VCaP (cell line): ENCODE results near the gene SLC36A4.
"Not testable (repeated sequence)": the region's sequence is repeated elsewhere in the genome, so short reads cannot be mapped to it uniquely, and the experiment has no call there.

Experiments used
- H3K27ac ChIP-seq: fragments of 450-650 bp; 2 replicates; pipeline ENCODE4 v1.5.1; 2017
- CTCF ChIP-seq: fragments of 450-650 bp; conservative IDR thresholded peaks from 2 replicates; pipeline ENCODE4 v1.5.1; 2017; ENCODE audit warnings: mild to moderate bottlenecking, moderate library complexity

Gene SLC36A4

GRCh38 chr11:93118276-93118675 is 79.5 kb downstream of the SLC36A4 start:
- TF ChIP-seq CTCF, result no peak
- H3K27ac ChIP-seq, result no peak overlapping the region

- no peak overlapping the region for H3K27ac ChIP-seq
- no peak for TF ChIP-seq CTCF
Observed at GRCh38 chr11:93117565-93117964, 80.2 kb downstream of the SLC36A4 start.

GRCh38 chr11:93116641-93117441 is 81.0 kb downstream of the SLC36A4 start:
- no peak overlapping the region for H3K27ac ChIP-seq
- no peak for TF ChIP-seq CTCF

GRCh38 chr11:93114304-93114703 is 83.5 kb downstream of the SLC36A4 start:
- TF ChIP-seq CTCF, result no peak
- no peak overlapping the region for H3K27ac ChIP-seq

GRCh38 chr11:93113824-93114223 is 84.0 kb downstream of the SLC36A4 start:
- TF ChIP-seq CTCF, result no peak
- H3K27ac ChIP-seq, result no peak overlapping the region

- not testable (repeated sequence) for H3K27ac ChIP-seq
Observed at GRCh38 chr11:93111147-93111546, 86.6 kb downstream of the SLC36A4 start.

GRCh38 chr11:93100211-93100610 is 97.6 kb downstream of the SLC36A4 start:
- H3K27ac ChIP-seq, result no peak overlapping the region
- no peak for TF ChIP-seq CTCF

- H3K27ac ChIP-seq, result no peak overlapping the region
- TF ChIP-seq CTCF, result no peak
Observed at GRCh38 chr11:93099806-93100205, 98.0 kb downstream of the SLC36A4 start.
